NCI-H2196 (cell line): ENCODE results near the gene NID2.

Experiments
- DNase-seq: peaks from one replicate; lab custom pipeline; 2025; ENCODE audit not compliant: unreplicated experiment; lab: John Stamatoyannopoulos, UW

NID2 gene

GRCh38 chr14:52054678-52055077, 14.2 kb downstream of the NID2 start:
- no peak for DNase-seq

- DNase-seq: no peak
Observed at GRCh38 chr14:52053044-52053443, 15.8 kb downstream of the NID2 start.

GRCh38 chr14:52052288-52052943, 16.4 kb downstream of the NID2 start:
- no peak for DNase-seq

- no peak for DNase-seq
Observed at GRCh38 chr14:52051871-52052270, 17.0 kb downstream of the NID2 start.

- DNase-seq: no peak
Observed at GRCh38 chr14:52051251-52051650, 17.6 kb downstream of the NID2 start.

GRCh38 chr14:52049721-52050588, 18.9 kb downstream of the NID2 start:
- no peak for DNase-seq

- no peak for DNase-seq
Observed at GRCh38 chr14:52049271-52049670, 19.6 kb downstream of the NID2 start.

GRCh38 chr14:52048641-52049204, 20.1 kb downstream of the NID2 start:
- no peak for DNase-seq

GRCh38 chr14:52048116-52048515, 20.7 kb downstream of the NID2 start:
- no peak for DNase-seq

GRCh38 chr14:52046376-52046917, 22.4 kb downstream of the NID2 start:
- DNase-seq: no peak

GRCh38 chr14:52044791-52045522, 23.9 kb downstream of the NID2 start:
- DNase-seq: no peak

- DNase-seq: no peak
Observed at GRCh38 chr14:52043690-52044089, 25.2 kb downstream of the NID2 start.

GRCh38 chr14:52042371-52043289, 26.2 kb downstream of the NID2 start:
- DNase-seq: no peak

- no peak for DNase-seq
Observed at GRCh38 chr14:52040598-52040997, 28.3 kb downstream of the NID2 start.

- no peak for DNase-seq
Observed at GRCh38 chr14:52039124-52039815, 29.6 kb downstream of the NID2 start.

GRCh38 chr14:52033101-52033642, 35.7 kb downstream of the NID2 start:
- DNase-seq: no peak

- no peak for DNase-seq
Observed at GRCh38 chr14:52032204-52032801, 36.6 kb downstream of the NID2 start.

GRCh38 chr14:52031781-52032180, 37.1 kb downstream of the NID2 start:
- no peak for DNase-seq

- no peak for DNase-seq
Observed at GRCh38 chr14:52029881-52030280, 39.0 kb downstream of the NID2 start.
